ENCODE results near the gene HSD3B7.

The HSD3B7 gene

DNA sequence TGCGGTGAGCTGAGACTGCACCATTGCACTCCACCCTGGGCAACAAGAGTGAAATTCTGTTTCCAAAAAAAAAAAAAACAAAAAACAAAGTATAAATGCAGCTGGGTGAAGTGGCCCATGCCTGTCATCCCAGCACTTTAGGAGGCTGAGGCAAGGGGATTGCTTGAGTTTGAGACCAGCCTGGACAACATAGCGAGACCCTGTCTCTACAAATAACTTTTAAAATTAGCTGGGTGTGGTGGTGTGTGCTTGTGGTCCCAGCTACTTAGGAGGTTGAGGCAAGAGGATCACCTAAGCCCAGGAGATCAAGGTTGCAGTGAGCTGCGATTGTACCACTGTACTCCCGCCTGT, 38.2 kb downstream of the HSD3B7 start:
- no peak for DNase-seq (ENCODE audit: low read depth in 2 of 2)

DNA sequence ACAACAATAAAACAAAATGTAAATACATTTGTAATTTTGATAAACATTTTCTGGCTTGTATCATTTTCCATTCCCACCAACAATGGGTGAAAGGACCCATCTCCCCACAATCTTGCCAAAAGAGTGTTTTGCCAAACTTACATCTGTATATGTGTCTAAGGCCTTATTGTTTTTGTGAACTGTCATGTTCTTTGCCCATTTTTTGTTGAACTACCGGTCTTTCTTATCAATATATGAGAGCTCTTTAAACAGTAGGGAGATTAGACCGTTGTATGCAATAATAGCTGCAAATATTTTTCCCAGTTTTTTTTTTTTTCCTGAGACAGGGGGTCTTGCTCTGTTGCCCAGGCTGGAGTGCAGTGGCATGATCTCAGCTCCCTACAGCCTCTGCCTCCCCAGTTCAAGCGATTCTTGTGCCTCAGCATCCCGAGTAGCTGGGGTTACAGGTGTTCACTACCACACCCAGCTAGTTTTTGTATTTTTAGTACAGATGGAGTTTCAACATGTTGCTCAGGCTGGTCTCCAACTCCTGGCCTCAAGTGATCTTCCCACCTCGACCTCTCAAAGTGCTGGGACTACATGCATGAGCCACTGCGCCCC, 38.7 kb downstream of the HSD3B7 start:
- no peak for DNase-seq (ENCODE audit: low read depth in 2 of 2)

DNA sequence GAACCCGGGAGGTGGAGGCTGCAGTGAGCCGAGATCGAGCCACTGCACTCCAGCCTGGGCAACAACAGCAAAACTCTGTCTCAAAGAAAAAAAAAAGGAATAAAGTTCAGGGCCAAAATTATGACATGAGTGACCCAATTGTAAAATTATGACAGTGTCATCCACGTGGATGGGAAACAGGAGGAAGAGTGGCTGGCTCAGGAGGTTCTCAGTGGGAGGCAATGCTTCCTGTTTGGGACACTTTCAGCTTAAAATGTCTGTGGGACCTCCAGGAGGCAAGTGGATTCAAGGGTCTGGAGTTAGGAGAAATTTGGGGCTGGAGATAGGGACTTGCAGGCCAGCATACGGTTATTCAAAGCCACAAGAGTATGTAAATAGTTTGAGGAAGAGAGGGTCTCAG, 40.3 kb downstream of the HSD3B7 start:
- no peak for DNase-seq (ENCODE audit: low read depth in 2 of 2)

DNA sequence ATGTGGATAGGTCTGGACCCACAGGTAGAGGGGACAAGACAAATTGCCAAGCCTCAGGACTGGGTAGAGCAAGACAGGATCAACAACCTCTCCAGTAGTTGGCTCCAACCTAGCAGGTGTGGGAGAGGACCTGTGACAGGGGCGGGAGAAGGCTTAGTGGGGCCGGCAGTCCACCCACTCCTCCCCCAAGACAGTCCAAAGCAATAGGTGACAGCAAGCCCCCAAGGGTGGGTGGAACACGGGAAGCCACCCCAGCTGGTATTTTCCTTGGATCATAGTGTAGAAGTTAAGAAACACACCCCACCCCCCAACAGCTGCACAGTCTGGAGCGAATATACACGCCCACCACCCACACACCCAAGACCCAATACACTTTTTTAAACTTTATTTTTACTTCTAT, 44.3 kb downstream of the HSD3B7 start:
- no peak for DNase-seq (ENCODE audit: low read depth in 2 of 2)

DNA sequence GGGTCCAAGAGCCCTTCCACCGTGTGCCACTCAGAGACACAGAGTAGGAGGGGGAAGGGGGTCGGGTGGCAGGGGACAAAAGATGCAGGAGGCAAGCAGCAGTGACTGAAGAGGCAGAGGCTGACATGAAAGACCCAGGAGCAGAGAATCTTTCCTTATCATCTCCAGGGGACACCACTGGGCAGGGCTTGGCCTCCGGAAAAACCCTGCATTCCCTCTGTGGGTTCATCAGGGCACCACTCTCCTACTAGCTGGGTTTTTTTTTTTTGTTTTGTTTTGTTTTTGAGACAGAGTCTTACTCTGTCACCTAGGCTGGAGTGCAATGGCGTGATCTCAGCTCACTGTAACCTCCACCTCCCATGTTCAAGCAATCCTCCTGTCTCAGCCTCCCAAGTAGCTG, 46.3 kb downstream of the HSD3B7 start:
- no peak for DNase-seq (ENCODE audit: low read depth in 2 of 2)

DNA sequence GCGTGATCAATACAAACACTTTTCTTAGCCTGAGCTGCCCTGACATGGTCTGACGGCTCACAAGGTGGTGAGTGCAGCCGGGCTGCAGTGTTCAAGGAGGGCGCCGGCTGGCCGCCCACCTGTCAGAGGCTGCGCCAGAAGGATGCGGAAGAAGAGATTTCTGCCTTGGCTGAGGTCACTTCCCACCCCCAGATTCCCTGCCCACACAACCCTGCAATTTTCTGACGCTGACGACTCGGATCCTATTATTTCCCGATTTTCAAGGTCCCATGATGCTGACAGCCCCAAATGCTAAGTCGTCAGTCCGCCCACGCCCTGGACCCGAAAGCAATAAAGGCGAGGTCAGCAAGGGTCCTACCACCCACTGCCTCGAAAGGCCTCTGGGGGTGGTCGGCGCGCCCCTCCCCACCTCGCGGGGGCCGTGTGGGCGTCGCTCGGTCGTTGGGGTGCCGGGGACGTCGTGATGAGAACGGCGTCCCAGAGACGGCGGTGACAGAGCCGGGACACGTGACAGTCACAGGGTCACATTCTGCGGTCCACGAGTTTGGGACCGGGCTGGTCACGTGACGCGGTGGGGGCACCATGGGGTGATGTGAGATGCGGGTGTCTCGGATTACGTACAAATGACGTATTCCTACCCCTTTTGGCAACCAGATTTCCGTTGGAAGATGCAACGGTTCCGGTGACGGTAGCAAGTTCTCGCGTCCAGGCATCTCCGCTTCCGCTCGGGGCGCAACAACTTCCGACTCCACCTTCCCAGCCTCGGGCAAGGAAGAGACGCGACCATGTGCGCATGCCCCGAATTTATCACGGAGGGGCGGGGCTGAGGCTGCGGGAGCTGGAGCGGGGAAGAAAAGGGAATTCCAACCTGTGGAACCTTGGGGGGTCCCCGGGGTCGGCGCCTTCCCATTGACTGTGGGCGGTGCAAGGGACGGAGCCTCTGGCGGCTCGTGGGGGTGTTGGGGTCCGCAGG, 48.0 kb downstream of the HSD3B7 start, which contains the start of gene STX4:
Gene STX4, plus strand, starts transcription at position 823 of the 973 bp plus-strand sequence. CDS start 248 bp downstream, outside the sequence.
- peak; percentile 94 to 96 for DNase-seq (ENCODE audit: low read depth in 2 of 2)

DNA sequence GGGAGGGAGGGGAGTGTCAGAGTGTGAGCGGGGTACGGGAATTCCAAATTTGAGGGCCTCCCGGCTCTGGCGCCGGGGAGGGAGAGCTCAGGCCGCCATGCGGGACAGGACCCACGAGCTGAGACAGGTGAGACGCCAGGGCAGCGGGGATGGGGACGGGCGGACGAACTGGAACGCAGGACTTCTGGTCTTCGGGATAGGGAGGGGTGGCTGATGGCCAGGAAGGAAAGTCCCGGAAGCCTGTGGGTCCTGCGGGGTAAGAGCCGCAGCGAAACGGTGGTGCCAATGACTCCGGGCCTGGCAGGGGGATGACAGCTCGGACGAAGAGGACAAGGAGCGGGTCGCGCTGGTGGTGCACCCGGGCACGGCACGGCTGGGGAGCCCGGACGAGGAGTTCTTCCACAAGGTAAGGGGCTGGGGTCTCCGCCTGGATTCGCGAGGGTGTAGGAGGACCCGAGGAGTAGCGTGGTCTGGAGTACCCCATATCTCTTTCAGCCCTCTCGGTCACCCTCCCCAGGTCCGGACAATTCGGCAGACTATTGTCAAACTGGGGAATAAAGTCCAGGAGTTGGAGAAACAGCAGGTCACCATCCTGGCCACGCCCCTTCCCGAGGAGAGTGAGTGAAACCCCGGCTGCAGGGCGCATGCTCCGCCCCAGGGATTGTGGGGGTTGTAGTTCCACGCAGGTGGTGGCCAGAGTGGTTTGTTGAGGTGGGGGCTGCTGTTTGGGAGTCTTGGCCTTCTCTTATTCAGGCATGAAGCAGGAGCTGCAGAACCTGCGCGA, 48.9 kb downstream of the HSD3B7 start:
- DNase-seq (ENCODE audit: low read depth in 2 of 2) = peak; percentile 78 to 85

DNA sequence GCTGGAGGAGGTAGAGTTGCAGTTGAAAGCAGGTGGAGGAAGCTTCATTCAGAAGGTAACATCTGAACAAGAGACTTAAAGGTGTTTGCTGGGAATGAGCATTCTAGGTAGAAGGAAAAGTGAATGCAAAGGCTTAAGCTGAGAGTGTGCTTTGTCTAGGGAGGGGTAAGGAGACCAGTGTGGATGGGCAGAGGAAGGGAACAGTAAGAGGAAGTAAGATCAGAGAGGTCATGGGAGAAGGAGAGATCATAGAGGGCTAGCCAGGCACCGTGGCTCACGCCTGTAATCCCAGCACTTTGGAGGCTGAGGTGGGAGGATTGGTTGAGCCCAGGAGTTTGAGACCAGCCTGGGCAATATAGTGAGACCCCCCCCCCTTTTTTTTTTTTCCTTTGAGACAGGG, 51.7 kb downstream of the HSD3B7 start:
- DNase-seq (ENCODE audit: low read depth in 2 of 2) = no peak
